Activated T-cell treated with anti-CD3 and anti-CD28 coated beads, Interleukin-2, amount 50 U/mL, for 4 hours (primary cell): ENCODE data around the gene POU2AF2. TPM values are rescaled to one million over a fixed set of nuclear protein-coding genes. Genes with fewer than 3 reads are reported as not detected.

Source experiments
- ATAC-seq, 2 donors: fragments of 200-7000 bp; cut with Tn5 transposase; one replicate each; pipeline ENCODE4 v1.10.0; 2021
- DNase-seq: peaks from one replicate; pipeline ENCODE4 v3.0.0-alpha.2; 2020
- H3K27me3 Mint-ChIP-seq: one replicate; pipeline ENCODE4 v1.8.0; 2021; ENCODE audit warnings: low read depth, mixed read lengths
- H3K36me3 Mint-ChIP-seq: one replicate; pipeline ENCODE4 v1.8.0; 2022; ENCODE audit warnings: mixed read lengths; ENCODE audit not compliant: insufficient read depth
- H3K4me1 Mint-ChIP-seq: one replicate; pipeline ENCODE4 v1.8.0; 2021; ENCODE audit warnings: low read depth, mixed read lengths
- H3K4me3 Mint-ChIP-seq: one replicate; pipeline ENCODE4 v1.8.0; 2021; ENCODE audit warnings: mild to moderate bottlenecking, moderate library complexity, mixed read lengths
- H3K9me3 Mint-ChIP-seq: one replicate; pipeline ENCODE4 v1.8.0; 2021; ENCODE audit warnings: mixed read lengths
- total RNA-seq, 3 donors: library from RNA; stranded (reverse); gene quantifications; one replicate each; pipeline ENCODE4 v1.2.1, GENCODE V29; 2021

Gene POU2AF2
- total RNA-seq, 3 donors from 2014 or later: not detected

GRCh38 chr11:111322534-111322933 lies 77.0 kb downstream of the POU2AF2 start:
- no peak for DNase-seq
- H3K9me3 Mint-ChIP-seq: no peaks in the 10 kb centered on the region
- H3K27me3 Mint-ChIP-seq: no peaks in the 10 kb centered on the region
- no peaks in the 10 kb centered on the region for H3K36me3 Mint-ChIP-seq
- no peak overlapping the region for H3K4me3 Mint-ChIP-seq
- ATAC-seq: no peak
- no peaks in the 10 kb centered on the region for H3K4me1 Mint-ChIP-seq

- H3K36me3 Mint-ChIP-seq: no peaks in the 10 kb centered on the region
- H3K4me3 Mint-ChIP-seq: no peak overlapping the region
- H3K4me1 Mint-ChIP-seq: no peaks in the 10 kb centered on the region
These were observed 78.8 kb downstream of the POU2AF2 start for GRCh38 chr11:111324277-111324720.

GRCh38 chr11:111325259-111325658 lies 79.7 kb downstream of the POU2AF2 start:
- no peaks in the 10 kb centered on the region for H3K4me1 Mint-ChIP-seq
- DNase-seq (no peak), ATAC-seq (no peak)
- H3K36me3 Mint-ChIP-seq: no peaks in the 10 kb centered on the region
- no peaks in the 10 kb centered on the region for H3K9me3 Mint-ChIP-seq
- no peak overlapping the region for H3K4me3 Mint-ChIP-seq
- H3K27me3 Mint-ChIP-seq: no peaks in the 10 kb centered on the region

More at GRCh38 chr11:111324277-111324720, 78.8 kb downstream of the POU2AF2 start:
- no peak for ATAC-seq
- no peak for DNase-seq
- Mint-ChIP-seq H3K9me3 (no peaks in the 10 kb centered on the region), H3K27me3 (no peaks in the 10 kb centered on the region)

GRCh38 chr11:111326824-111327223 lies 81.3 kb downstream of the POU2AF2 start:
- no peak for ATAC-seq
- H3K9me3 Mint-ChIP-seq: no peaks in the 10 kb centered on the region
- no peaks in the 10 kb centered on the region for H3K36me3 Mint-ChIP-seq
- no peaks in the 10 kb centered on the region for H3K27me3 Mint-ChIP-seq
- no peak overlapping the region for H3K4me3 Mint-ChIP-seq
- no peaks in the 10 kb centered on the region for H3K4me1 Mint-ChIP-seq
- DNase-seq: no peak

- ATAC-seq (no peak), DNase-seq (no peak)
- H3K36me3 Mint-ChIP-seq: no peaks in the 10 kb centered on the region
- no peak overlapping the region for H3K4me3 Mint-ChIP-seq
- no peaks in the 10 kb centered on the region for H3K27me3 Mint-ChIP-seq
- H3K9me3 Mint-ChIP-seq: no peaks in the 10 kb centered on the region
- no peaks in the 10 kb centered on the region for H3K4me1 Mint-ChIP-seq
These were observed 82.5 kb downstream of the POU2AF2 start for GRCh38 chr11:111327908-111328624.

GRCh38 chr11:111329306-111330204 lies 84.0 kb downstream of the POU2AF2 start:
- H3K9me3 Mint-ChIP-seq: no peaks in the 10 kb centered on the region
- ATAC-seq (no peak), DNase-seq (no peak)
- no peak overlapping the region for H3K4me3 Mint-ChIP-seq
- no peaks in the 10 kb centered on the region for H3K4me1 Mint-ChIP-seq
- no peaks in the 10 kb centered on the region for H3K36me3 Mint-ChIP-seq
- H3K27me3 Mint-ChIP-seq: no peaks in the 10 kb centered on the region

- H3K27me3 Mint-ChIP-seq: no peaks in the 10 kb centered on the region
- ATAC-seq (no peak), DNase-seq (no peak)
- no peaks in the 10 kb centered on the region for H3K4me1 Mint-ChIP-seq
- no peaks in the 10 kb centered on the region for H3K36me3 Mint-ChIP-seq
- H3K9me3 Mint-ChIP-seq: no peaks in the 10 kb centered on the region
- no peak overlapping the region for H3K4me3 Mint-ChIP-seq
These were observed 84.8 kb downstream of the POU2AF2 start for GRCh38 chr11:111330234-111330893.

GRCh38 chr11:111331711-111332479 lies 86.4 kb downstream of the POU2AF2 start:
- H3K27me3 Mint-ChIP-seq: no peaks in the 10 kb centered on the region
- no peak overlapping the region for H3K4me3 Mint-ChIP-seq
- H3K9me3 Mint-ChIP-seq: no peaks in the 10 kb centered on the region
- H3K36me3 Mint-ChIP-seq: no peaks in the 10 kb centered on the region
- ATAC-seq (no peak), DNase-seq (no peak)
- H3K4me1 Mint-ChIP-seq: no peaks in the 10 kb centered on the region

- H3K27me3 Mint-ChIP-seq: no peaks in the 10 kb centered on the region
- ATAC-seq (no peak), DNase-seq (no peak)
- no peaks in the 10 kb centered on the region for H3K36me3 Mint-ChIP-seq
- H3K4me3 Mint-ChIP-seq: no peak overlapping the region
- H3K9me3 Mint-ChIP-seq: peaks cover 5% of the 10 kb centered on the region
- no peaks in the 10 kb centered on the region for H3K4me1 Mint-ChIP-seq
These were observed 89.3 kb downstream of the POU2AF2 start for GRCh38 chr11:111334532-111335502.

GRCh38 chr11:111335549-111335948 lies 90.0 kb downstream of the POU2AF2 start:
- H3K4me3 Mint-ChIP-seq: no peak overlapping the region
- no peaks in the 10 kb centered on the region for H3K36me3 Mint-ChIP-seq
- peaks cover 6% of the 10 kb centered on the region for H3K9me3 Mint-ChIP-seq
- ATAC-seq (no peak), DNase-seq (no peak)
- no peaks in the 10 kb centered on the region for H3K4me1 Mint-ChIP-seq
- H3K27me3 Mint-ChIP-seq: no peaks in the 10 kb centered on the region
